Epithelial cell of proximal tubule (primary cell): Measurements from ENCODE around the gene BTD. TPM values are rescaled to one million over a fixed set of nuclear protein-coding genes. Genes with fewer than 3 reads are reported as not detected.

Source experiments
- DNase-seq: peaks from one replicate; pipeline ENCODE4 v3.0.0-alpha.2; 2011; ENCODE audit warnings: low read depth
- H3K4me3 ChIP-seq: 2 replicates; pipeline ENCODE4 v1.5.1; 2011; ENCODE audit warnings: low read depth, mild to moderate bottlenecking, low read length
- CTCF ChIP-seq: conservative IDR thresholded peaks from 2 replicates; pipeline ENCODE4 v1.5.1; 2012; ENCODE audit warnings: low read depth, mild to moderate bottlenecking, low read length
- total RNA-seq: library from RNA; depleted of rRNA; stranded (reverse); fragments of >200 nt; gene quantifications from 2 replicates; pipeline ENCODE4 v1.2.3, GENCODE V29; 2015

The BTD gene
- total RNA-seq, 1 donor from 2014 or later: 16.0 TPM

GRCh38 chr3:15563190-15563589, 38.4 kb upstream of the BTD start:
- H3K4me3 ChIP-seq: no peak overlapping the region
- no peak for TF ChIP-seq CTCF
- no peak for DNase-seq

GRCh38 chr3:15572138-15572537, 29.4 kb upstream of the BTD start:
- TF ChIP-seq CTCF: no peak
- H3K4me3 ChIP-seq: no peak overlapping the region
- DNase-seq: no peak

DNA sequence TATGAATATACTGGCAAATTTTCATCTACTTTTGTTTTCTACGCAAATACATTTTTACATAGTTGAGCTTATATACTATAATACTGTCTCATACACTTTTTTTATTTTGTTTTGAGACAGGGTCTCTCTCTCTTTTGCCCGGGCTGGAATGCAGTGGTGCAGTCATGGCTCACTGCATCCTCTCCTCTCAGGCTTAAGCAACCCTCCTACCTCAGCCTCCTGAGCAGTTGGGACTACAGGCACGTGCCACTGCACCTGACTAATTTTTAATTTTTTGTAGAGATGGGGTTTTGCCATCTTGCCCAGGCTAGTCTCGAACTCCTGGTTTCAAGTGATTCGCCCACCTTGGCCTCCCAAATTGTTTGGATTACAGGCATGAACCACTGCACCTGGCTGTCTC, 26.1 kb upstream of the BTD start:
- no peak for TF ChIP-seq CTCF
- H3K4me3 ChIP-seq: no peak overlapping the region
- DNase-seq: no peak

DNA sequence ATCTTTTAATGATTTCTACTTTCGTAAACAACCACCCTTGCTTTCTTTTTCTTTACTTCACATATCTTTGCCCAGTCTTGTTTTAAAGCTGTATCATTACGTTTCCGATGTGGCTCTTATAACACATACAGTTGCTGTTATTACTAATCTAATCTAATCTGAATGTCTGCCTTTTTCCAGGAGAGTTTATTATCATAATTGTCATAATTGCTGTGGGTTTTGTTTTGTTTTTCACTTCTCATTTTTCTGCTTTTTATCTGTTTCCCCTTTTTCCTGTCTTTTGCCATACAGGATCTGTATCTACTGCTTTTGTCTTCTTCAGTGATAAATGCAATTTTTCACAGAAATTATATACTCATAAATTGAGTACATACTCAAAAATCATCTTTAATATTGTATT, 25.1 kb upstream of the BTD start:
- TF ChIP-seq CTCF: no peak
- no peak overlapping the region for H3K4me3 ChIP-seq
- DNase-seq: no peak

DNA sequence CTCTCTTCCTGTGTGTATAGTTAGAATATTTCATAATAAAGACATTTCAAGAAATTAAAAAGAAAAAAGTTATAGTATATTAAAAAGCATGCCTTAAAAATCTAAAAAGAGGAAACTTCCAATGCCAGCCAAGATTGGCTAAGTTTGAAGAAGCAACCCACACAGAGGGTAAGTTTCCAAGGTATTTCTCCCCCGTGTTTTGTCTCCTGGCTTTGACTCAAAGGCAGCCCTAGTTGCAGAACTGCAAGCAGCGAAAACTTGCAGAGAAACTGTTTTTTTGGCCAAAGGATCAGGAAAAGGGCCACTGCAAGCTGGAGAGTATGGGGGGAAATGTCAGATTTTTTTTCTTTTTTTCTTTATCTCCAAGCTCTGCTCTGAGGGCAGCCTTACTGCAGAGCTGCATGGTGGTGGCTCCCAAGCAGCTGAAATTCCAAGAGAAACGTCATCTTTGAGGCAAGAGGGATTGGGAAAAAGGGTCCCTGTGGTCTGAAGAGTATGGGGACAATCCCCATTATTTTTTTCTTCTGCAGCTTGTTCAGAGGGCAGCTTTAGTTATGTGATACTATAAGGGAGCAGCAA, 23.2 kb upstream of the BTD start:
- H3K4me3 ChIP-seq: no peak overlapping the region
- DNase-seq: no peak
- no peak for TF ChIP-seq CTCF

DNA sequence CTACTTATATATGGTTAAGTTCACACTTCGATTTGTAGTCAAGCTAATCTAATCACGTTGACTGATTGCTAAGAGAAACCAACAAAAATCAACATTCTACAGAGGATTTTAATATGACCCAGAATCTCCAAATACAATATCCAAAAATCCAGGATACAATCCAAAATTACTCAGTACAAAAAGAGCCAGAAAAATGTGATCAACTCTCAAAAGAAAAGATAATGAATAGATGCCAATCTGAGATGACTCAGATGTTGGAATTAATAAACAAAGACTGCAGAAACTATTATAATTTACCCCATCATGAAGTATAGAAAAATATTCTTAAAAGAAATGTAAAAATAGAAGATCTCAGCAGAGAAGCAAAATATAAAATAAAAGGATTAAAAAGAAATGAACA, 22.5 kb upstream of the BTD start:
- DNase-seq: no peak
- no peak overlapping the region for H3K4me3 ChIP-seq
- TF ChIP-seq CTCF: no peak
